ENCODE data around the gene APOE. TPM values are rescaled to one million over a fixed set of nuclear protein-coding genes. Genes with fewer than 3 reads are reported as not detected.

Gene APOE
- total RNA-seq, 1 donor from 2014 or later: 13.1 TPM

- no peak for DNase-seq (ENCODE audit: low read depth, low spot score)
- peaks cover 41% of the 10 kb centered on the region for H3K4me1 Mint-ChIP-seq
- peaks cover 2% of the 10 kb centered on the region for H3K27me3 Mint-ChIP-seq (ENCODE audit: low read depth)
- no peaks in the 10 kb centered on the region for H3K36me3 Mint-ChIP-seq (ENCODE audit: low read depth)
- no peak for TF ChIP-seq CTCF (conservative IDR thresholded peaks at IDR 0.05)
- H3K9me3 Mint-ChIP-seq: no peaks in the 10 kb centered on the region
- H3K27ac Mint-ChIP-seq (ENCODE audit: unreplicated experiment): peak overlapping the region; percentile 97
- peak overlapping the region; percentile 97 for H3K4me3 Mint-ChIP-seq
These were observed 50.2 kb downstream of the APOE start for GRCh38 chr19:44955505-44956439.

GRCh38 chr19:44957526-44957925 is 51.9 kb downstream of the APOE start:
- peak overlapping the region; percentile 97 for H3K4me3 Mint-ChIP-seq
- no peak for DNase-seq (ENCODE audit: low read depth, low spot score)
- H3K27me3 Mint-ChIP-seq (ENCODE audit: low read depth): peaks cover 2% of the 10 kb centered on the region
- H3K36me3 Mint-ChIP-seq (ENCODE audit: low read depth): no peaks in the 10 kb centered on the region
- H3K4me1 Mint-ChIP-seq: peaks cover 36% of the 10 kb centered on the region
- H3K27ac Mint-ChIP-seq (ENCODE audit: unreplicated experiment): no peak overlapping the region
- TF ChIP-seq CTCF (conservative IDR thresholded peaks at IDR 0.05): no peak
- H3K9me3 Mint-ChIP-seq: no peaks in the 10 kb centered on the region

GRCh38 chr19:44958090-44958489 is 52.5 kb downstream of the APOE start:
- peaks cover 2% of the 10 kb centered on the region for H3K27me3 Mint-ChIP-seq (ENCODE audit: low read depth)
- H3K4me1 Mint-ChIP-seq: peaks cover 36% of the 10 kb centered on the region
- no peaks in the 10 kb centered on the region for H3K36me3 Mint-ChIP-seq (ENCODE audit: low read depth)
- no peak overlapping the region for H3K27ac Mint-ChIP-seq (ENCODE audit: unreplicated experiment)
- H3K4me3 Mint-ChIP-seq: peak overlapping the region; percentile 97
- TF ChIP-seq CTCF (conservative IDR thresholded peaks at IDR 0.05): no peak
- DNase-seq (ENCODE audit: low read depth, low spot score): no peak
- no peaks in the 10 kb centered on the region for H3K9me3 Mint-ChIP-seq

Other genes with a start within 250 kb of the APOE start
- gene CEACAM19, start 234.3 kb upstream of the APOE start, total RNA-seq: 5.0 and 6.1 TPM in 2 replicates
- not detected in 2 replicates for gene CEACAM16, start 206.6 kb upstream of the APOE start, total RNA-seq
- 2.2 TPM in 2 replicates for gene BCL3, start 157.1 kb upstream of the APOE start, total RNA-seq
- not detected in 2 replicates for gene CBLC, start 127.9 kb upstream of the APOE start, total RNA-seq
- 5.3 and 5.5 TPM in 2 replicates for gene BCAM, start 96.7 kb upstream of the APOE start, total RNA-seq
- gene NECTIN2, start 59.5 kb upstream of the APOE start, total RNA-seq: 76.2 and 78.5 TPM in 2 replicates
- gene TOMM40, start 14.5 kb upstream of the APOE start, total RNA-seq: 141 and 147 TPM in 2 replicates
- gene APOC1, start 8.8 kb downstream of the APOE start, total RNA-seq: 24.9 and 25.4 TPM in 2 replicates
- not detected in 2 replicates for gene APOC4, start 36.4 kb downstream of the APOE start, total RNA-seq
- gene APOC2, start 40.3 kb downstream of the APOE start, total RNA-seq: not detected in 2 replicates
- 89.9 and 93.2 TPM in 2 replicates for gene CLPTM1, start 49.6 kb downstream of the APOE start, total RNA-seq
- gene RELB, start 95.7 kb downstream of the APOE start, total RNA-seq: 2.9 and 3.1 TPM in 2 replicates
- gene CLASRP, start 133.2 kb downstream of the APOE start, total RNA-seq: 119 and 121 TPM in 2 replicates
- gene ZNF296, start 170.7 kb downstream of the APOE start, total RNA-seq: 0.73 and 1.2 TPM in 2 replicates
- 36.0 and 36.2 TPM in 2 replicates for gene GEMIN7, start 173.5 kb downstream of the APOE start, total RNA-seq
- 35.8 and 38.6 TPM in 2 replicates for gene PPP1R37, start 187.4 kb downstream of the APOE start, total RNA-seq